T-cell (primary cell): ENCODE data around the gene CRYBG3. TPM values are rescaled to one million over a fixed set of nuclear protein-coding genes. Genes with fewer than 3 reads are reported as not detected.
A peak's percentile ranks its signal among the peaks of the same experiment; 100 is the strongest.

ENCODE experiments used
- ATAC-seq, 4 experiments: fragments of 200-7000 bp in 3 of 4; fragments of 150-1000 bp in 1 of 4; cut with Tn5 transposase; replicated peaks in 1 of 4; 1 replicate in 3 of 4; 2 replicates in 1 of 4; pipeline ENCODE4 v1.10.0; 2021; ENCODE audit warnings: moderate library complexity in 3 of 4, mild to moderate bottlenecking in 2 of 4, moderate number of reproducible peaks in 1 of 4
- CTCF ChIA-PET, 2 donors: fragments of 300-600 bp; sonication (Branson Sonifier 250); formaldehyde crosslinking; loops; one replicate each; lab custom pipeline; 2022; ENCODE audit warnings: antibody characterized with exemption in 2 of 2; lab: Charles Lee
- POLR2A ChIA-PET, 2 donors: fragments of 300-600 bp; sonication (Branson Sonifier 250); formaldehyde crosslinking; loops; one replicate each; lab custom pipeline; 2022; ENCODE audit warnings: antibody characterized with exemption in 2 of 2; lab: Charles Lee
- DNase-seq, 35 experiments: peaks; one replicate each; pipeline versions ENCODE4 v3.0.0 to v3.0.0-alpha.2; 2013 to 2023
- H3K27ac ChIP-seq: one replicate; pipeline ENCODE4 v1.5.1; 2013; ENCODE audit warnings: low read length
- H3K27me3 ChIP-seq, 2 experiments: replicated peaks in 1 of 2; 1 replicate in 1 of 2; 2 replicates in 1 of 2; pipeline versions ENCODE4 v1.6.1 to v1.7.0; 2013; ENCODE audit warnings: low read length in 1 of 2, mixed read lengths in 1 of 2; ENCODE audit not compliant: control insufficient read depth in 2 of 2, insufficient read depth in 2 of 2; ENCODE audit errors: extremely low read depth in 1 of 2
- H3K36me3 ChIP-seq, 2 donors: 1 replicate in 1 of 2; 2 replicates in 1 of 2; pipeline versions ENCODE4 v1.6.1 to v1.7.0; 2013; ENCODE audit warnings: low read length in 1 of 2; ENCODE audit not compliant: control insufficient read depth in 2 of 2, insufficient read depth in 1 of 2; ENCODE audit errors: extremely low read depth in 1 of 2
- H3K4me1 ChIP-seq, 2 experiments: 1 replicate in 1 of 2; 2 replicates in 1 of 2; pipeline versions ENCODE4 v1.6.1 to v1.7.0; 2013; ENCODE audit warnings: low read length in 2 of 2, mixed read lengths in 1 of 2; ENCODE audit not compliant: insufficient read depth in 2 of 2, control insufficient read depth in 1 of 2; ENCODE audit errors: extremely low read depth in 1 of 2
- H3K4me3 ChIP-seq, 2 donors: 1 replicate in 1 of 2; 2 replicates in 1 of 2; pipeline versions ENCODE4 v1.5.1 to v1.7.0; 2013; ENCODE audit warnings: mild to moderate bottlenecking in 2 of 2, low read length in 1 of 2, moderate library complexity in 1 of 2; ENCODE audit not compliant: control insufficient read depth in 1 of 2; ENCODE audit errors: extremely low read depth in 1 of 2
- H3K9me3 ChIP-seq: 2 replicates; pipeline ENCODE4 v1.7.0; 2013
- H3K27ac Mint-ChIP-seq, 2 donors: one replicate each; pipeline ENCODE4 v1.8.0; 2020 to 2021; ENCODE audit warnings: mild to moderate bottlenecking in 2 of 2, mixed read lengths in 2 of 2
- H3K27me3 Mint-ChIP-seq, 2 donors: one replicate each; pipeline ENCODE4 v1.8.0; 2021 to 2022; ENCODE audit warnings: mixed read lengths in 2 of 2
- H3K36me3 Mint-ChIP-seq: one replicate; pipeline ENCODE4 v1.8.0; 2021; ENCODE audit warnings: mixed read lengths
- H3K4me1 Mint-ChIP-seq, 3 donors: one replicate each; pipeline ENCODE4 v1.8.0; 2020 to 2022; ENCODE audit warnings: mixed read lengths in 3 of 3, mild to moderate bottlenecking in 1 of 3
- H3K4me3 Mint-ChIP-seq, 3 donors: one replicate each; pipeline ENCODE4 v1.8.0; 2020 to 2022; ENCODE audit warnings: mild to moderate bottlenecking in 3 of 3, mixed read lengths in 3 of 3, moderate library complexity in 3 of 3
- H3K9me3 Mint-ChIP-seq, 3 donors: one replicate each; pipeline ENCODE4 v1.8.0; 2020 to 2022; ENCODE audit warnings: mixed read lengths in 3 of 3
- WGBS: methylation state at CpG from one replicate; pipeline ENCODE4 v1.1.5; 2013; ENCODE audit warnings: missing lambda C conversion rate; ENCODE audit not compliant: insufficient coverage; 5-methylcytosine and 5-hydroxymethylcytosine counted together
- total RNA-seq, 35 experiments: library from RNA in 6 of 35; stranded (reverse) in 6 of 35; fragments of 120-200 nt in 1 of 35; gene quantifications; one replicate each; pipeline versions ENCODE4 v1.2.1 to v1.2.4 and lab custom pipeline; 2013 to 2026

The CRYBG3 gene
- total RNA-seq, 5 donors from 2014 or later (not counting 1 experiment from before 2014, with no cell fraction given) = 3.1 to 5.8 (median 5.3) TPM

- ChIA-PET POLR2A (interaction anchor here in 1 of 2 donors (0.7 kb wide), 1 partner anchor 114 kb away, joined by 3 read pairs; no protein-coding TSS in a partner anchor), CTCF (interaction anchor here (0.6 to 0.8 kb wide), 2 partner anchors 12 to 1968 kb away, joined by 3 read pairs; no protein-coding TSS in a partner anchor)
- Histone ChIP-seq H3K27me3 (no peaks in the 10 kb centered on the region), H3K27ac (no peak overlapping the region), H3K36me3 (no peaks in the 10 kb centered on the region), H3K9me3 (no peaks in the 10 kb centered on the region), H3K4me1 (no peaks in the 10 kb centered on the region), H3K4me3 (no peak overlapping the region)
- Mint-ChIP-seq H3K4me3 (no peak overlapping the region), H3K36me3 (peaks cover 23% of the 10 kb centered on the region), H3K27me3 (no peaks in the 10 kb centered on the region), H3K9me3 (peaks cover 2 to 13% (median 4%) of the 10 kb centered on the region in 3 donors), H3K4me1 (peaks cover 0 to 6% (median 0%) of the 10 kb centered on the region in 3 donors), H3K27ac (no peak overlapping the region)
- ATAC-seq (no peak), DNase-seq (no peak)
- 86% methylated on average over 1 of the region's 3 CpGs for WGBS
Measured at GRCh38 chr3:97934980-97935695, 113.3 kb downstream of the CRYBG3 start.

GRCh38 chr3:97935842-97936241 lies 114.0 kb downstream of the CRYBG3 start:
- no peak overlapping the region for H3K4me3 ChIP-seq
- H3K4me1 Mint-ChIP-seq = peaks cover 0 to 6% (median 0%) of the 10 kb centered on the region in 3 donors
- no peaks in the 10 kb centered on the region for H3K36me3 ChIP-seq
- no peak overlapping the region for H3K27ac ChIP-seq
- peaks cover 0 to 6% (median 0%) of the 10 kb centered on the region in 3 donors for H3K9me3 Mint-ChIP-seq
- H3K27ac Mint-ChIP-seq = peak overlapping the region in 1 of 2 donors; percentile 57
- ATAC-seq (no peak), DNase-seq (no peak)
- H3K4me1 ChIP-seq = no peaks in the 10 kb centered on the region
- H3K27me3 Mint-ChIP-seq = no peaks in the 10 kb centered on the region
- WGBS = no CpG with 5 or more reads among the region's 1 CpG
- H3K27me3 ChIP-seq = no peaks in the 10 kb centered on the region
- CTCF ChIA-PET = no interaction called here
- H3K9me3 ChIP-seq = no peaks in the 10 kb centered on the region
- POLR2A ChIA-PET = no interaction called here
- H3K4me3 Mint-ChIP-seq = no peak overlapping the region
- H3K36me3 Mint-ChIP-seq = peaks cover 19% of the 10 kb centered on the region

GRCh38 chr3:97937205-97937604 lies 115.4 kb downstream of the CRYBG3 start:
- ATAC-seq (no peak), DNase-seq (no peak)
- no peak overlapping the region for H3K27ac ChIP-seq
- Mint-ChIP-seq H3K9me3 (no peaks in the 10 kb centered on the region), H3K27me3 (no peaks in the 10 kb centered on the region), H3K36me3 (peaks cover 14% of the 10 kb centered on the region), H3K4me3 (no peak overlapping the region), H3K27ac (no peak overlapping the region), H3K4me1 (peaks cover 0 to 6% (median 0%) of the 10 kb centered on the region in 3 donors)
- H3K9me3 ChIP-seq = no peaks in the 10 kb centered on the region
- H3K36me3 ChIP-seq = no peaks in the 10 kb centered on the region
- ChIA-PET CTCF (no interaction called here), POLR2A (no interaction called here)
- H3K4me1 ChIP-seq = no peaks in the 10 kb centered on the region
- no peaks in the 10 kb centered on the region for H3K27me3 ChIP-seq
- 81% methylated on average over 2 of the region's 2 CpGs for WGBS
- H3K4me3 ChIP-seq = no peak overlapping the region

GRCh38 chr3:97938444-97938843 lies 116.6 kb downstream of the CRYBG3 start:
- ATAC-seq (peak in 1 of 4 experiments; percentile 10), DNase-seq (no peak)
- Histone ChIP-seq H3K9me3 (no peaks in the 10 kb centered on the region), H3K36me3 (peaks cover 5 to 11% of the 10 kb centered on the region in 2 donors), H3K27me3 (no peaks in the 10 kb centered on the region), H3K27ac (no peak overlapping the region), H3K4me1 (no peaks in the 10 kb centered on the region), H3K4me3 (no peak overlapping the region)
- Mint-ChIP-seq H3K27me3 (no peaks in the 10 kb centered on the region), H3K4me1 (peaks cover 0 to 6% (median 0%) of the 10 kb centered on the region in 3 donors), H3K27ac (no peak overlapping the region), H3K9me3 (no peaks in the 10 kb centered on the region), H3K4me3 (no peak overlapping the region), H3K36me3 (peaks cover 14% of the 10 kb centered on the region)
- POLR2A ChIA-PET = no interaction called here
- WGBS = no CpG with 5 or more reads among the region's 1 CpG
- CTCF ChIA-PET = interaction anchor here in 1 of 2 donors (2.1 kb wide), 1 partner anchor 13 kb away, joined by 4 read pairs; no protein-coding TSS in a partner anchor

- no CpG with 5 or more reads among the region's 2 CpGs for WGBS
- no peak overlapping the region for H3K27ac ChIP-seq
- H3K27me3 Mint-ChIP-seq = no peaks in the 10 kb centered on the region
- H3K9me3 ChIP-seq = no peaks in the 10 kb centered on the region
- no peaks in the 10 kb centered on the region for H3K27me3 ChIP-seq
- H3K4me1 Mint-ChIP-seq = peaks cover 0 to 6% (median 0%) of the 10 kb centered on the region in 3 donors
- no peak for DNase-seq
- peaks cover 8 to 19% of the 10 kb centered on the region in 2 donors for H3K36me3 ChIP-seq
- H3K4me1 ChIP-seq = no peaks in the 10 kb centered on the region
- POLR2A ChIA-PET = no interaction called here
- H3K4me3 Mint-ChIP-seq = no peak overlapping the region
- H3K36me3 Mint-ChIP-seq = peaks cover 16% of the 10 kb centered on the region
- ATAC-seq = no peak
- H3K27ac Mint-ChIP-seq = no peak overlapping the region
- no peak overlapping the region for H3K4me3 ChIP-seq
- CTCF ChIA-PET = interaction anchor here in 1 of 2 donors (0.9 to 2.1 kb wide), 2 partner anchors 14 to 118 kb away, joined by 3 to 4 read pairs; partner anchors contain the start of gene CRYBG3
- H3K9me3 Mint-ChIP-seq = no peaks in the 10 kb centered on the region
Measured at GRCh38 chr3:97939401-97939800, 117.6 kb downstream of the CRYBG3 start.

GRCh38 chr3:97940034-97940433 lies 118.2 kb downstream of the CRYBG3 start:
- peaks cover 8 to 23% of the 10 kb centered on the region in 2 donors for H3K36me3 ChIP-seq
- H3K9me3 Mint-ChIP-seq = no peaks in the 10 kb centered on the region
- H3K4me1 Mint-ChIP-seq = peaks cover 0 to 6% (median 0%) of the 10 kb centered on the region in 3 donors
- H3K4me1 ChIP-seq = no peaks in the 10 kb centered on the region
- H3K4me3 ChIP-seq = no peak overlapping the region
- CTCF ChIA-PET = interaction anchor here (0.5 to 2.1 kb wide), 4 partner anchors 15 to 145 kb away, joined by 3 to 4 read pairs (median 4); partner anchors contain the start of gene CRYBG3 (in 1 of the 2)
- H3K27me3 ChIP-seq = no peaks in the 10 kb centered on the region
- POLR2A ChIA-PET = no interaction called here
- H3K27me3 Mint-ChIP-seq = no peaks in the 10 kb centered on the region
- H3K4me3 Mint-ChIP-seq = no peak overlapping the region
- DNase-seq (peak in 10 of 35 experiments; percentile 1 to 48 (median 6)), ATAC-seq (peak in 3 of 4 experiments; percentile 34 to 71 (median 54))
- WGBS = no CpG with 5 or more reads among the region's 1 CpG
- H3K27ac ChIP-seq = no peak overlapping the region
- H3K27ac Mint-ChIP-seq = peak overlapping the region in 1 of 2 donors; percentile 36
- H3K9me3 ChIP-seq = no peaks in the 10 kb centered on the region
- H3K36me3 Mint-ChIP-seq = peaks cover 16% of the 10 kb centered on the region
